NCI-H69 (cell line): ENCODE data around the gene TRIM24.
"Not testable (repeated sequence)": the region's sequence is repeated elsewhere in the genome, so short reads cannot be mapped to it uniquely, and the experiment has no call there.

Experiments
- DNase-seq: peaks from one replicate; lab custom pipeline; 2025; lab: John Stamatoyannopoulos, UW

The TRIM24 gene

DNA sequence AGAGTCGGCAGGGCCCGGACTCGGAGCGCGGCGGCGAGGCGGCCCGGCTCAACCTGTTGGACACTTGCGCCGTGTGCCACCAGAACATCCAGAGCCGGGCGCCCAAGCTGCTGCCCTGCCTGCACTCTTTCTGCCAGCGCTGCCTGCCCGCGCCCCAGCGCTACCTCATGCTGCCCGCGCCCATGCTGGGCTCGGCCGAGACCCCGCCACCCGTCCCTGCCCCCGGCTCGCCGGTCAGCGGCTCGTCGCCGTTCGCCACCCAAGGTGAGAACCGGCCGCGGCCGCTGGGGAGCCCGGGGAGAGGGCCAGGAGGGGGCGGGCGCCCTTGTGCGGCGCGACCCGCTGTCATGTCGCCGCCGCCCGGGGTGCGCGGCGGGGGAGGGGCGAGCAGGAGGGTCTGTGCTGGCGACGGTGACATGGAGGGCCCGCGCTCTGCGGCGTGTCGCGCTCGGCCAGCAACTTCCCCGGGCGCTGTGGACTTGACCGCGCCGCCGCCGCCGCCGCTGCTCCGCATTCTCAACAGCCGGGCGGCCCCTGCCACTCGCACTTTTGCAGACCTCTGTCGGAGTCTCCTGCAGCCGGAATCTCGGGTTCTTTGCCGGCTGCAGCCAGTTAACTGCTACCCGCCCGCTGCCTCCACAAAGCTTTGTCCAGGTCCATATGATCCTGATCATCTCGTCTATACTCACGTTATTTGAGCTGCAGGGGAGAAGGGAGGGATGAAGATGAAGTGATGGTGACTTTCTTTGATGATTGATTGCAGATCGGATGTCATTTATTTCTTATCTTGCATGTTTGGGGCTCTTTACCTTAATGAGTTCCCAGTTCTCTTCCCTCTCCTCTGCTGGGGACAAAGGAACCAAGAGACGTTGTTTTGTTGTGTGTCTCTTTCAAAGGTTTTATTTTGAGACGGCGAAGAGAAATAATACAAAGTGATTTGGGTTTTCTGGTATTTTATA, 869 bp downstream of the TRIM24 start:
- peak; percentile 91 for DNase-seq

DNA sequence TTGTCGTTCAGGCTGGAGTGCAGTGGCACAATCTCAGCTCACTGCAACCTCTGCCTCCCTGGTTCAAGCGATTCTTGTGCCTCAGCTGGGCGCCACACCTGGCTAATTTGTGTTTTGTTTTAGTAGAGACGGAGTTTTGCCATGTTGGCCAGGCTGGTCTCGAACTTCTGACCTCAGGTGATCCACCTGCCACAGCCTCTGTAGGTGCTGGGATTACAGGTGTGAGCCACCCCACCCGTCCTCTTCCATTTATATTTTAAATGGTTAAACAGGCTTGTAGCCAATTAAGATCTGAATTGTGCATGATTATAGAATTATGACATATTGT, 3.2 kb downstream of the TRIM24 start:
- peak; percentile 32 for DNase-seq

DNA sequence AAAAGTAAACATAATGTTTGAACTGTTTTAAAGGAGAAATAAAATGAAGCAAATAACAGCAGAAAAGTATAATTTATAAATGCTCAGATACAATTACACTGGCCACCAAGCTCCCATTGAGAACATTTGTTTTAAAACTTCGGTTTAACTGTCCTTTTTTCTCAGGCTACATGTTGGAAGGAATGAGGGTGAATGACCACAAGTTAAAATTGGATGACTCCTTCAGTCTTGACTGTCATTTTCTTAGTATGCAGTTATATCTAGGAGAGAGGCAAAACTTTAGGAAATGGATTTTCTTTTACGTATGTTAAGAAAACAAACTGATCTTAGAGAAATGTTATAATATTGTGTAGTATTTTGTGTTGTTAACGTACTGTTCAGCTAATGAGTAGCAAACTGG, 5.0 kb downstream of the TRIM24 start:
- no peak for DNase-seq

DNA sequence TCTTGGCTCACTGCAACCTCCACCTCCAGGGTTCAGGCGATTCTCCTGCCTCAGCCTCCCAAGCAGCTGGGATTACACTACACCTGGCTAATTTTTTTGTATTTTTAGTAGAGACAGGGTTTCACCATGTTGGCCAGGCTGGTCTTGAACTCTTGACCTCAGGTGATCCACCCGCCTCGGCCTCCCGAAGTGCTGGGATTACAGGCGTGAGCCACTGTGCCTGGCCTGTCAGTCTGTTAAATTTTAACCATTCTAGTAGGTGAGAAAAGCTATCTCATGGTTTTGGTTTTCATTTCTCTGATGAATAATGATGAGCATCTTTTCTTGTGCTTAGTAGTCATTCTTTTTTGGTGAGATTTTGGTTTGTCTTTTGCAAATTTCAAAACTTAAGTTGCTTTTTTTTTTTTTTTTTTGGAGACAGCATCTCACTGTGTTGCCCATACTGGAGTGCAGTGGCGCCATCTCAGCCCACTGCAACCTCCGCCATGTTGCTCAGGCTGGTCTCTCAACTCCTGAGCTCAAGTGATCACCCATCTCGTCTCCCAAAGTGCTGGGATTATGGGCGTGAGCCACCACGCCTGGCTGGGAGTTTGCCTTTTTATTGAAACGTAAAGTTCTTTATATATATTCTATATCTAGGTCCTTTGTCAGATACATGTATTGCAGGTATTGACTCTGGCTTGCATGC, 6.2 kb downstream of the TRIM24 start:
- not testable (repeated sequence) for DNase-seq

DNA sequence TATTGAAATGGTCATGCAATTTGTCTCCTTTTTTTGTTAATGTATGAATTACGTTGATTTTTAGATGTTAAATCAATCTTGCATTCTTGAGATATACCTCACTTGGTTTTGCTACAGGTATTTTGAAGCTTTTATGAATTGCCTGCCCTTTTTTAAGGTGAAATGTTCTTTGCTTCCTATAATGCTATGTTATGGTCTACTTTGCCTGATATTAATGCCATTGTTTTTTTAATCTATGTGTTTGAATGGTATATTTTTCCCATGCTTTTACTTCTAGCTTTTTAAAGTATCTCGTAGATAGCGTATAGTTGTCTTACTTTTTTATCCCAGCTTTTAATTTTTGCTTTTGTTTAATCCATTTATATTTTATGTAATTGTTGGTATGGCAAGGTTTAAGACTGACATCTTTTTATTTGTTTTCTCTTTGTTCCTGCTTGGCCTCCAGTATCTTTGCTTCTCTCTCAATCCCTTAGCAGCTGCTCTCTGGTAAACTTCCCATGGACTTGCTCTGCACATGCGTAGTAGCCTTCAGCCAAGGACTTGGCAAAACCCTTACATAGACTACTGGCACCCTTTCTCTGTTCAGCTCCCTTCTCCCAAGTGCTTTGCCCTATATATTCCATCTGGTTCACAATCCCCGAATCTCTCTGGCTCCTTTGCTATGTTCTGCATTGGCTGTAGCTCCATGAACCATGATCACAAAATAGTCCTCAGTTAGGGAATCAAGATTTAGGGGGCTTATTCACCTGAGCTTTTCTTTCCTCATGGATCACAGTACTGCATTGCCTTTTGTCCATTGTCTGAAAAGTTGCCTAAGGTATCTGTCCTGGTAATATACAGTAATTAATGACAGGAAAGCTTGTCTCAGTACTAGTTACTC, 8.4 kb downstream of the TRIM24 start:
- peak; percentile 17 for DNase-seq

DNA sequence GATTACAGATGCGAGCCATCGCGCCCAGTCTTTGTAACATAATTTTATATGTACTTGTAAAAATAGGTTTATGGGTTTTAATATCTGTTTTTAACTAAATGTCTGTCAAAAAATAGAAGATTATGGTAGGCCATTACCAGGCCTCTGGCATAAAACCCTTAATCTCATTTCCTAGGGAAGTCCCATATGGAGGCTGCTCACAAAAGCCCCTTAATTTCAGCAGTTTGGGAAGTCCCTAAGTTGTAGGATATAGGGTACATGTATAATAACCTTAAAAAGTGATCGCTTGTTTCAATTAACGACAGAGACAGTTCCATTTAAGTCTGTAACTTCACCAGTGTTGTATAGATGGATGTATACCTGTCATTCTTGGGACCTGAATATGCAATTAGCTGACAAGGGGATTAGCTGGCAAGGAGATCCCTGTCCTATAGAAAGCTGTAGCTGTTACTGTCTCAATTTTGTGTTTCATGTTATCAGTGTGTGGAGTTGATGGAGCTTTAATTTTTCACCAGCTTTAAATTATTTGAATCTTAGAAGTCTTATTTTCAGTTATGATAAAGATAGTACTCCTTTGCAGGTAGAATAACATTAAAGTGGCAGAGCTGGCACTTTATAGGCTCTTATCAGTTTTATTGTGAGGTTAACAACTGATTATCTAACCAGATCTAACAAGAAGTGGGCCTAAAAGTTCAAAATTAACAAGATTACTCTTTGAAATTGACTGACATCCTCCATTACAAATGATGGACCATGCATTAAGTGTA, 10.5 kb downstream of the TRIM24 start:
- no peak for DNase-seq

DNA sequence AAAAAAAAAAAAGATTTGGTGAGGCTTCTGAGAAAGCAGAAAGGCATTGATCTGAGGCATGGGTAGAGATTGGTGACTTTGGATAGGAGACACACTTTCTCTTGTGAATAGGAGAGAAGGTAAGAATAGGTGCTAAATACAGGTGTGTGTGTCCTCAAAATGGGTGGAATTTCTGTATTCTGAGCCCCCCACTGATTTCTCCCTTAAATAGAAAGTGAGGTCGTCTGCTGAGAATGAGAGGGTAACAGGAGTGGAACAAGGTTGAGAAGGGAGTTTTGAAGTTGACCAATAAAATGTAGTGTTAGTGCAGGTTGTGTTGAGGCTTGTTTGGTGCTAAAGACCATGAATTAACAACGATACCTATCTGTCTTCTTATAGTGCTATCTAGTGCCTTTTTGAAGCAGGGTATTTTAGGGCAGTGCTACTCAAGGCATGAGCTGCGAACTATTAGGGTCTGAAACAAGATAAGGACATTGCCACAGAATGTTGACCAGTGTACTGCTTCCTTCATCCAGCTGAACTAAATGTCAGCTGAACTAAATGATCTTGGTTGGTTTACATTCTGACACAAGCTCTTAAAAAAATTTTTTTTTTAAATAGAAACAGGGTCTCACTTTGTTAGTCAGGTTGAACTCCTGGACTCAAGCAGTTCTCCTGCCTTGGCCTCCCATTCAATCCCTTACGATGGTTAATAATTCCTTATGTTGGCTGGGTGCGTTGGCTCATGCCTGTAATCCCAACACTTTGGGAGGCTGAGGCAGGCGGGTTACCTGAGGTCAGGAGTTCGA, 12.4 kb downstream of the TRIM24 start:
- DNase-seq: no peak

DNA sequence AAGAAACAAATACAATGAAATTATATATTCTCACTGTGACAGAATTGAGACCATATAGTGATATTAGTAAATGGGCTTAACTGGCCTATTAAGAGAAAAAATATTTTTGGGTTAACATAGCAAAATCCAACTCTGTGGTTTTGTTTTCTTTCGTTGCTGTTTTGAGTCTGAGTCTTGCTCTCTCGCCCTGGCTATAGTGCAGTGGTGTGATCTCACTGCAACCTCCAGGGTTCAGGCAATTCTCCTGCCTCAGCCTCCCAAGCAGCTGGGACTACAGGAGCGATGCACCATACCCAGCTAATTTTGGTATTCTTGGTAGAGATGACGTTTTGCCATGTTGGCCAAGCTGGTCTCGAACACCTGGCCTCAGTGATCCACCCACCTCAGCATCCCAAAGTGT, 15.3 kb downstream of the TRIM24 start:
- DNase-seq: no peak

DNA sequence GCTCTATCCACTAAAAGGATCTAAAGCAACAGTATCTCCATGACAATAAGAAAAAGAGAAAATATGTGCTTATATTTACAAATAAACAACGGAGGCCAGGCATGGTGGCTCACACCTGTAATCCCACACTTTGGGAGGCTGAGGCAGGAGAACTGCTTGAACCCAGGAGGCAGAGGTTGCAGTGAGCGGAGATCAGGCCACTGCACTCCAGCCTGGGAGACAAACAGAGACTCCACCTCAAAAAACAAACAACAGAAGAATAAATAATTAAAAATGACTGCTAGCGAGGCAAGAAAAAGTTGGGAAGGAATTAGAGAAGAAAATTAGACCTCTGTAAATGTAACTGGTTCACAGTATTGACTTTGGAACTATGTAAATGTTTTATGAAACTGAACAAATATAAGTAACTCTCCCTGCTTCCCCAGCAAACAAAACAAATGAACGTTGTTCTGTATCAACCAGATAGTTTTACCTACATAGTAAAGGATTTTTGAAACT, 17.1 kb downstream of the TRIM24 start:
- peak; percentile 39 for DNase-seq

DNA sequence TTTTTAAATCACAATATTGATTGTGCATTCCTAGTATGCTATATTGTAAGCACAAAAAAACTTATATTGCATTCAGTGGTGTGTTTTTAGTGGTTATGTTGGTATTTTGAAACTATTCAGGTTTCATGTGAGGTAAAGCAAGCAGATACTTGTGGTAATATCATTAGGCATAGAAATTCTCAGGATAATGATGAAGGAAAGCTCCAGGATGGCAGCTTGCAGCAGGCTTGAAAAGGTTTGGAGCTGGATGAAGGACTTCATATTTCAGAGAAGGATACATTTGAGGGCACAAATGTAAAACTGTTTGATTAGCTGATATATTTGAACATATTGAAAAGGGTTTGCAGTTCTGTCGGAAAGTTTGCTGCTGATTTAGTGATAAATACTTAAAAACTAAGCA, 17.5 kb downstream of the TRIM24 start:
- DNase-seq: peak; percentile 19

DNA sequence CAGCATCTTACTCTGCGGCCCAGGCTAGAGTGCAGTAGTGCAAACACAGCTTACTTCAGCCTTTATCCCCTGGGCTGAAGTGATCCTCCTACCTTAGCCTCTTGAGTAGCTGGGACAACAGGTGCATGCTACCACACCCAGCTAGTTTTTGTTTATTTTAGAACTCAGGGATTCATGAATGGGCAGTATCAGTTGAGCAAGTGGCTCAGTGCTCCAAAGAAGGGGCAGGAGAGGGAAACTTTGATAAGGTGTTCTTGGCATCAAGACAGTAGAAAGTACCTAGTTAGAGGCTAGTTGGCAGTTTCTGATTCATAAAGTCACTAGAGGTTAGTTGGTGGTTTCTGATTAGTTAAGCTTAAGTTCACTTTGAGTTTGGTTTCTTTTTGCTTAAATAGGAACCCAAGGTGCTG, 18.4 kb downstream of the TRIM24 start:
- DNase-seq: peak; percentile 19

DNA sequence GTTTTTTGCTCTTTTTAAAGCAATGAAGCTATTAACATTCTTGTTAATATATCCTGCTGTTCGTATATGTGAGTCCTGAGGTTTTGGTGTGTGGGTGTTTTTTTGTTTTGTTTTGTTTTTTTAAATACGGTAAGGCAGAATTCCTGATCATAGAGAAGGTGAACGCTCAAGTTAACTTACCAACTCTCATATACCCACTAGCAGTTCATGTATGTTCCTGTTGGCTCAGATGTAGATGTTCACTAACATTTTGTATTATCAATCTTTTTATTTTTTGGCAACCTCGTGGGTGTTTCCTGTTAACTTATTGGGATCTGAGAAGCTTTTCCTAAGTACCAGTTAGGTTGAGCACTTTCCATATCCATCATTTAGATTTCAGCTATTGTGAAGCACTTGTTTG, 20.5 kb downstream of the TRIM24 start:
- DNase-seq: no peak

DNA sequence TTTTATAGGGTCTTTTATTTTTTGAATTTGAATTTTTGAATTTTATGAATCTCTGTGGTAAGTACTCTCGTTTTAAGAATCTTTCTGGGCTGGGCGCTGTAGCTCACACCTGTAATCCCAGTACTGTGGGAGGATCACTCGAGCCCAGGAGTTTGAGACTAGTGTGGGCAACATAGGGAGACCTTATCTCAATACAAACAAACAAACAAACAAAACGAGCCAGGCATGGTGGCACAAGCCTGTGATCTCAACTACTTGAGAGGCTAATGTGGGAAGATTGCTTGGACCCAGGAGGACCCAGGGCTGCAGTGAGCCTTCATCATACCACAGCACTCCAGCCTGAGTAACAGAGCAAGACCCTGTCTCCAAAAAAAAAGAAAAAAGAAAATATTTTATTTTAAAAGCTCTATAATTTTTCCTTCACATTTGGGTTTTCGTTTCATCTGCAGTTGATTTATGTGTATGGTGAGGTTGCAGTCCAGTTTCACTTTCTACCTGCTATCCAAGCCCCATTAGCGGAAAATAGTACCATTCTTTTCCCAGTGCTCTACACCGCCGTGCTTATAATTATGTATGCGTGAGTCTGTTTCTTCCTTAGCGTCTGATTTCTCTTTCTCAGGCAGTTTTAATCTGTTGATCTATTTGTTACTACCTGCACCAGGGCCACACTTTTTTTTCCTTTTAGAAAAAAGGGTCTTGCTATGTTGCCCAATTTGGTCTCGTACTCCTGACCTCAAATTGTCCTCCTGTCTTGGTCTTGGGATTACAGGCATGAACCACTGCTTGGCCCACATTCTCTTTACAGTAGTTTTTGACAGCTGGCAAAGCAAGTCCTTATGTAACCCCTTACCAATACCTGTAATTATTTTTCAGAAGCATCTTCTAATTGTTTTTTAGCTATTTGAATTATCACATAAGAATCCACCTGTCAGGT, 21.7 kb downstream of the TRIM24 start:
- no peak for DNase-seq

DNA sequence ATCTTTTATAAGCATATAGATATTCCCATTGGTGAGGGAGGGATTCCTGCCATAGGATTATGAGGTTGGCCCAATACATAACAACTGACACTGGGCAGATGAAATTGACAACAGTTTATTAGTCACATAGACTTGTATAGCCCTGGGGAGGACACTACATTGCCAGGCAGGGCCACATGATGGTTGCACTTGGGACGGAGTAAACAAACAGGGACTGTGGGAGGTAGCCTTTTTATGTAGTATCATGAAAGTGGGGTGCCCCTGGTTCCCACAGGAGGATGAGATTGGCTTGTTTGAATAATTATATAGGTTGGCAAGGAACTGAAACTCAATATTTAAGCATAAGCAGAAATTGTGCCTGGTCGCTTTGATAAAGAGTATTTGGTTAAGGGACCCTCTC, 23.5 kb downstream of the TRIM24 start:
- no peak for DNase-seq

DNA sequence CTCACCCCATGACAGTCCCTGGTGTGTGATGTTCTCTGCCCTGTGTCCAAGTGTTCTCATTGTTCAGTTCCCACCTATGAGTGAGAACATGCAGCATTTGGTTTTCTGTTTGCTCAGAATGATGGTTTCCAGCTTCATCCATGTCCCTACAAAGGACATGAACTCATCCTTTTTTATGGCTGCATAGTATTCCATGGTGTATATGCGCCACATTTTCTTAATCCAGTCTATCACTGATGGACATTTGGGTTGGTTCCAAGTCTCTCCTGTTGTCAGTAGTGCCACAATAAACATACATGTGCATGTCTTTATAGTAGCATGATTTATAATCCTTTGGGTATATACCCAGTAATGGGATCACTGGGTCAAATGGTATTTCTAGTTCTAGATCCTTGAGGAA, 25.4 kb downstream of the TRIM24 start:
- not testable (repeated sequence) for DNase-seq

DNA sequence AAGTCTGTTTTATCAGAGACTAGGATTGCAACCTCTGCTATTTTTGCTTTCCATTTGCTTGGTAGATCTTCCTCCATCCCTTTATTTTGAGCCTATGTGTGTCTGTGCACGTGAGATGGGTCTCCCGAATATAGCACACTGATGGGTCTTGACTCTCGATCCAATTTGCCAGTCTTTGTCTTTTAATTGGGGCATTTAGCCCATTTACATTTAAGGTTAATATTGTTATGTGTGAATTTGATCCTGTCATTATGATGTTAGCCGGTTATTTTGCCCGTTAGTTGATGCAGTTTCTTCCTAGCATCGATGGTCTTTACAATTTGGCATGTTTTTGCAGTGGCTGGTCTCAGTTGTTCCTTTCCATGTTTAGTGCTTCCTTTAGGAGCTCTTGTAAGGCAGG, 29.1 kb downstream of the TRIM24 start:
- DNase-seq: not testable (repeated sequence)

DNA sequence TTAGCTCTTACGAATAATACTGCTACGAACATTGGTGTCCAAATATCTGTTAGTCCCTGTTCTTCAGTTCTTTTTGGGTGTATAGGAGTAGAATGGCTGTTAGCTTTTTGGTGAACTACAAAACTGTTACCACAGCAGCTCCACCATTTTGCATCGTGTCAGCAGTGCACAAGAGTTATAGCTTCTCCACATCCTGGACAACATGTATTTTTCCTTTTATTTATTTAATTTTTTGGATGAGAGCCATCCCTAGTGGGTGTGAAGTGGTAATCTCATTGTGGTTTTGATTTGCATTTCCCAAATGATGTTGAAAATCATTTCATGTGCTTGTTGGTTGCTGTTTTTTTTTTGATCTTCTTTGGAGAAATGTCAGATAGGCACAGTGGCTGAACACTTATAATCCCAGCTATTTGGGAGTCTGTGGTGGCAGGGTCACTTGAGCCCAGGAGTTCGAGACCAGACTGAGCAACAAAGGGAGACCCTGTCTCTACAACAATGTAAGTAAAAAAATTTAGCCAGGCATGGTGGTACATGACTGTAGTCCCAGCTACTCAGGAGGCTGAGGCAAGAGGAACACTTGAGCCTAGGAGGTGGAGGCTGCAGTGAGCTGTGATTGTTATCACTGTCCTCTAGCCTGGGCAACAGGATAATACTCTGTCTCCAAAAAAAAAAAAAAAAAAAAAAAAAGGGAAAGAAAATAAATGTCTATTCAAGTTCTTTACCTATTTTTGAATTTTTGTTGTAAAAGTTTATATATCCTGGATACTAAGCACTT, 31.7 kb downstream of the TRIM24 start:
- DNase-seq: no peak

DNA sequence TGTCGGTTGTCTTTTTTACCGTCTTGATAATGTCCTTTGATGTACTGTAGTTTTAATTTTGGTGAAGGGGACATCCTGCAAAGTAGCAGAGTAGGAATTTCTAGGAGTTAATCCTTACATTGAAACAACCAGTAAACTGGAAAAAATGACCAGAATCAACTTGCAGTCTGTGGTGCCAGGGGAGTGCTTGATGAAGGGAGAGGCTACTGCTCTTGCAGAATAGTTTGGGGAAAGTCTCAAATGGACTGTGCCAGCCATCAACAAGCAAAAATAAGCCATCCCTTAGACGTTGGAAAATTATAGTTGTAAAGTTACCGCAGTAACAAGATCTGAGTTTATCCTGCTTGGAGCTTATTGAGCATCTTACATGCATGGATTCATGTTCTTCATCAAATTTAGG, 32.4 kb downstream of the TRIM24 start:
- DNase-seq: no peak

DNA sequence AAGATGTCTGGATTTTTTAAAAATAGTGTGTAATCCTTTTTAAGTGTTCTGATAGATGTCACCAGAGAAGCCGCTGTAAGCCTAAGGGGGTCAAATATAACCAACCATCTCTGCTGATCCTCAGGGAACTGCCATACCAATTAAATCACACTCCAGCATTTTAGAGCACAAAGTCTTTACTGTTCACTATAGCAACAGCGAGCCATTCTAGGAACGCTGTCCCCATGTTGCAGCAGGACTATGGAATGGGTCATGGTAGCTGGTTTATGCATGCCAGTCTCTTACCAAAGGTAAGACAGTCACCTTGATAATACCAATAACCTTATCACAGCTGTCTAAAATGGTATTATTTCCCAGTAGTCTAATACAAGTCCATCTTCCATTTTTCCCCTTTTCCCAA, 33.5 kb downstream of the TRIM24 start:
- DNase-seq: no peak
